WTC11 (cell line): ENCODE measurements around the gene TMEM150B. TPM values are rescaled to one million over a fixed set of nuclear protein-coding genes. Genes with fewer than 3 reads are reported as not detected.

Experiments used
- ATAC-seq: fragments of 200-7000 bp; cut with Tn5 transposase; 2 replicates; pipeline ENCODE4 v1.10.0; 2021; ENCODE audit warnings: mild to moderate bottlenecking, moderate library complexity
- CTCF ChIA-PET: fragments of 300-600 bp; sonication (Branson Sonifier 250); formaldehyde crosslinking; loops from one replicate; lab custom pipeline; 2021; ENCODE audit warnings: antibody characterized with exemption; lab: Charles Lee
- POLR2A ChIA-PET: fragments of 350-600 bp; sonication (Branson Sonifier 250); formaldehyde crosslinking; loops from one replicate; lab custom pipeline; 2021; ENCODE audit warnings: antibody characterized with exemption; lab: Charles Lee
- DNase-seq: peaks from one replicate; pipeline ENCODE4 v3.0.0; 2021; ENCODE audit warnings: low spot score
- H3K27ac Mint-ChIP-seq: 2 replicates; pipeline ENCODE4 v1.8.0; 2021; ENCODE audit warnings: mixed read lengths
- H3K27me3 Mint-ChIP-seq: 2 replicates; pipeline ENCODE4 v1.8.0; 2021; ENCODE audit warnings: low read depth, mild to moderate bottlenecking, moderate library complexity, mixed read lengths
- H3K36me3 Mint-ChIP-seq: 2 replicates; pipeline ENCODE4 v1.8.0; 2021; ENCODE audit warnings: mixed read lengths
- H3K4me1 Mint-ChIP-seq: 2 replicates; pipeline ENCODE4 v1.8.0; 2022; ENCODE audit warnings: mixed read lengths
- H3K4me3 Mint-ChIP-seq: 2 replicates; pipeline ENCODE4 v1.8.0; 2021; ENCODE audit warnings: mild to moderate bottlenecking, moderate library complexity, mixed read lengths
- H3K9me3 Mint-ChIP-seq: 2 replicates; pipeline ENCODE4 v1.8.0; 2021; ENCODE audit warnings: mixed read lengths
- ATF2 ChIP-seq: sonication (generic); formaldehyde crosslinking; IDR thresholded peaks from 2 replicates; pipeline ENCODE4 v1.8.1; 2022; ENCODE audit warnings: low read depth, missing genetic modification reagents, borderline replicate concordance
- ATF3 ChIP-seq: sonication (generic); formaldehyde crosslinking; conservative IDR thresholded peaks from 2 replicates; pipeline ENCODE4 v1.8.1; 2022; ENCODE audit warnings: mild to moderate bottlenecking, missing genetic modification reagents
- CBFB ChIP-seq: sonication (generic); formaldehyde crosslinking; IDR thresholded peaks from 2 replicates; pipeline ENCODE4 v1.8.1; 2022; ENCODE audit warnings: mild to moderate bottlenecking, low read depth, missing genetic modification reagents
- E2F5 ChIP-seq: sonication (generic); formaldehyde crosslinking; IDR thresholded peaks from 2 replicates; pipeline ENCODE4 v1.8.1; 2022; ENCODE audit warnings: mild to moderate bottlenecking, moderate library complexity, missing genetic modification reagents
- FOXP4 ChIP-seq: sonication (generic); formaldehyde crosslinking; IDR thresholded peaks from 2 replicates; pipeline ENCODE4 v1.8.0; 2022; ENCODE audit warnings: mild to moderate bottlenecking, missing genetic modification reagents
- GABPB1 ChIP-seq: sonication (generic); formaldehyde crosslinking; IDR thresholded peaks from 2 replicates; pipeline ENCODE4 v1.8.1; 2023; ENCODE audit warnings: mild to moderate bottlenecking, missing genetic modification reagents
- MXD4 ChIP-seq: fragments of 250-450 bp; sonication (Bioruptor Pico); IDR thresholded peaks from 2 replicates; pipeline ENCODE4 v1.8.0; 2021; ENCODE audit warnings: mild to moderate bottlenecking, moderate library complexity, borderline replicate concordance
- NFE2L1 ChIP-seq: sonication (generic); formaldehyde crosslinking; IDR thresholded peaks from 2 replicates; pipeline ENCODE4 v1.8.1; 2023; ENCODE audit warnings: missing genetic modification reagents
- NFYB ChIP-seq: sonication (generic); formaldehyde crosslinking; conservative IDR thresholded peaks from 2 replicates; pipeline ENCODE4 v1.8.0; 2022; ENCODE audit warnings: low read depth, missing genetic modification reagents
- PRRX2 ChIP-seq: fragments of 250-450 bp; sonication (Bioruptor Pico); IDR thresholded peaks from 2 replicates; pipeline ENCODE4 v1.8.0; 2021; ENCODE audit warnings: mild to moderate bottlenecking
- SMAD3 ChIP-seq: sonication (generic); formaldehyde crosslinking; IDR thresholded peaks from 2 replicates; pipeline ENCODE4 v1.8.0; 2022; ENCODE audit warnings: missing genetic modification reagents, mild to moderate bottlenecking, borderline replicate concordance
- TEAD1 ChIP-seq: sonication (generic); formaldehyde crosslinking; IDR thresholded peaks from 2 replicates; pipeline ENCODE4 v1.8.0; 2022; ENCODE audit warnings: mild to moderate bottlenecking, missing genetic modification reagents
- ZMAT4 ChIP-seq: fragments of 250-450 bp; sonication (Bioruptor Pico); IDR thresholded peaks from 2 replicates; pipeline ENCODE4 v1.9.0; 2021; ENCODE audit warnings: mild to moderate bottlenecking
- ZNF396 ChIP-seq: fragments of 250-450 bp; sonication (Bioruptor Pico); IDR thresholded peaks from 2 replicates; pipeline ENCODE4 v1.8.0; 2021; ENCODE audit warnings: mild to moderate bottlenecking, moderate library complexity, borderline replicate concordance
- ZNF416 ChIP-seq: fragments of 250-450 bp; sonication (Bioruptor Pico); IDR thresholded peaks from 2 replicates; pipeline ENCODE4 v1.9.0; 2021; ENCODE audit warnings: mild to moderate bottlenecking, inconsistent platforms
- ZNF425 ChIP-seq: fragments of 250-450 bp; sonication (Bioruptor Pico); conservative IDR thresholded peaks from 2 replicates; pipeline ENCODE4 v1.9.0; 2021; ENCODE audit warnings: mild to moderate bottlenecking
- ZSCAN18 ChIP-seq: fragments of 250-450 bp; sonication (Bioruptor Pico); IDR thresholded peaks from 2 replicates; pipeline ENCODE4 v2.1.2; 2022; ENCODE audit warnings: mild to moderate bottlenecking, moderate library complexity
- total RNA-seq: library from RNA; stranded (reverse); gene quantifications from 3 replicates; pipeline ENCODE4 v1.2.3, GENCODE V29; 2021
- TF ChIP-seq, protein P1 (sequence below): sonication (generic); formaldehyde crosslinking; conservative IDR thresholded peaks from 2 replicates; pipeline ENCODE4 v1.8.1; 2023; ENCODE audit warnings: mild to moderate bottlenecking, low read depth, missing genetic modification reagents, moderate library complexity
- TF ChIP-seq, protein P2 (sequence below): fragments of 250-450 bp; sonication (Bioruptor Pico); IDR thresholded peaks from 2 replicates; pipeline ENCODE4 v1.8.0; 2021; ENCODE audit warnings: mild to moderate bottlenecking

TMEM150B gene
- total RNA-seq, 1 experiment from 2014 or later = 0.44 TPM

GRCh38 chr19:55265723-55266386 lies 59.3 kb downstream of the TMEM150B start:
- Mint-ChIP-seq H3K27me3 (no peaks in the 10 kb centered on the region), H3K36me3 (peaks cover 13% of the 10 kb centered on the region), H3K4me1 (0 out of 2 replicates have a peak, but pooled peaks cover 3% of the 10 kb centered on the region), H3K4me3 (no peak overlapping the region), H3K27ac (no peak overlapping the region), H3K9me3 (peaks cover 16% of the 10 kb centered on the region)
- no peak for ATAC-seq
- CTCF ChIA-PET = no interaction called here
- DNase-seq = no peak
- POLR2A ChIA-PET = interaction anchor here (0.6 kb wide), 1 partner anchor 55 kb away, joined by 3 read pairs; no protein-coding TSS in a partner anchor
- TF ChIP-seq PRRX2 (CRISPR knock-in tag) (no peak), NFE2L1 (CRISPR knock-in tag) (no peak), CBFB (CRISPR knock-in tag) (no peak), E2F5 (CRISPR knock-in tag) (no peak), NFYB (CRISPR knock-in tag) (no peak), GABPB1 (CRISPR knock-in tag) (no peak), ZMAT4 (CRISPR knock-in tag) (no peak), ZNF396 (CRISPR knock-in tag) (no peak), TEAD1 (CRISPR knock-in tag) (no peak), ZNF416 (no peak), ZSCAN18 (CRISPR knock-in tag) (no peak), MXD4 (CRISPR knock-in tag) (no peak), SMAD3 (CRISPR knock-in tag) (no peak), FOXP4 (CRISPR knock-in tag) (no peak)
- TF ChIP-seq, protein P1, sequence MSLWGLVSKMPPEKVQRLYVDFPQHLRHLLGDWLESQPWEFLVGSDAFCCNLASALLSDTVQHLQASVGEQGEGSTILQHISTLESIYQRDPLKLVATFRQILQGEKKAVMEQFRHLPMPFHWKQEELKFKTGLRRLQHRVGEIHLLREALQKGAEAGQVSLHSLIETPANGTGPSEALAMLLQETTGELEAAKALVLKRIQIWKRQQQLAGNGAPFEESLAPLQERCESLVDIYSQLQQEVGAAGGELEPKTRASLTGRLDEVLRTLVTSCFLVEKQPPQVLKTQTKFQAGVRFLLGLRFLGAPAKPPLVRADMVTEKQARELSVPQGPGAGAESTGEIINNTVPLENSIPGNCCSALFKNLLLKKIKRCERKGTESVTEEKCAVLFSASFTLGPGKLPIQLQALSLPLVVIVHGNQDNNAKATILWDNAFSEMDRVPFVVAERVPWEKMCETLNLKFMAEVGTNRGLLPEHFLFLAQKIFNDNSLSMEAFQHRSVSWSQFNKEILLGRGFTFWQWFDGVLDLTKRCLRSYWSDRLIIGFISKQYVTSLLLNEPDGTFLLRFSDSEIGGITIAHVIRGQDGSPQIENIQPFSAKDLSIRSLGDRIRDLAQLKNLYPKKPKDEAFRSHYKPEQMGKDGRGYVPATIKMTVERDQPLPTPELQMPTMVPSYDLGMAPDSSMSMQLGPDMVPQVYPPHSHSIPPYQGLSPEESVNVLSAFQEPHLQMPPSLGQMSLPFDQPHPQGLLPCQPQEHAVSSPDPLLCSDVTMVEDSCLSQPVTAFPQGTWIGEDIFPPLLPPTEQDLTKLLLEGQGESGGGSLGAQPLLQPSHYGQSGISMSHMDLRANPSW (CRISPR knock-in tag) = no peak
- TF ChIP-seq, protein P2, sequence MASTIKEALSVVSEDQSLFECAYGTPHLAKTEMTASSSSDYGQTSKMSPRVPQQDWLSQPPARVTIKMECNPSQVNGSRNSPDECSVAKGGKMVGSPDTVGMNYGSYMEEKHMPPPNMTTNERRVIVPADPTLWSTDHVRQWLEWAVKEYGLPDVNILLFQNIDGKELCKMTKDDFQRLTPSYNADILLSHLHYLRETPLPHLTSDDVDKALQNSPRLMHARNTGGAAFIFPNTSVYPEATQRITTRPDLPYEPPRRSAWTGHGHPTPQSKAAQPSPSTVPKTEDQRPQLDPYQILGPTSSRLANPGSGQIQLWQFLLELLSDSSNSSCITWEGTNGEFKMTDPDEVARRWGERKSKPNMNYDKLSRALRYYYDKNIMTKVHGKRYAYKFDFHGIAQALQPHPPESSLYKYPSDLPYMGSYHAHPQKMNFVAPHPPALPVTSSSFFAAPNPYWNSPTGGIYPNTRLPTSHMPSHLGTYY (CRISPR knock-in tag) = no peak

DNA sequence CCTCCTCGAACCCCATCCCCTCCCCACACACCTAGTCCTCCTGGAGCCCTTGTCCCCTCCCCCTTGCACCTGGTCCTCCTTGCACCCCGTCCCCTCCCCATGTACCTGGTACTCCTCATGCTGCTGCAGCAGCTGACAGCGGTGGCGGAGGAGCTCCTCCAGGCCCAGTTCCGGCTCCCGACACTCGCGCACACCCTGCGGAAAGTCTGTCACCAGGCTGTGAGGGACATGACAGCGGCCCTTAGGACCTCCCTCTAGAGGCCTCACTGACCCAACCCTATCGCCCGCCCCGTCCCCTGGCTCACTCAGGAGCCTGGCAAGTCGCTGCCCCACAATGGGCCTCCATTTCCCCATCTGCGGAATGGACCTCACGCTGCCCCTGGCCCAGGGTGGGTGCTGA lies 60.0 kb downstream of the TMEM150B start:
- peaks cover 7% of the 10 kb centered on the region; the same call in 1 of the 2 replicates for H3K4me1 Mint-ChIP-seq
- peaks cover 13% of the 10 kb centered on the region for H3K36me3 Mint-ChIP-seq
- H3K27ac Mint-ChIP-seq = no peak overlapping the region
- CTCF ChIA-PET = no interaction called here
- peaks cover 16% of the 10 kb centered on the region for H3K9me3 Mint-ChIP-seq
- no peak for DNase-seq
- no peak for ATAC-seq
- no peaks in the 10 kb centered on the region for H3K27me3 Mint-ChIP-seq
- POLR2A ChIA-PET = interaction anchor here (0.6 kb wide), 1 partner anchor 56 kb away, joined by 3 read pairs; no protein-coding TSS in a partner anchor
- no peak overlapping the region for H3K4me3 Mint-ChIP-seq
- TF ChIP-seq ATF2 (CRISPR knock-in tag) (no peak), GABPB1 (CRISPR knock-in tag) (no peak), ZNF425 (CRISPR knock-in tag) (no peak), ATF3 (no peak)
